Measurements from ENCODE around the gene NYAP2. TPM values are rescaled to one million over a fixed set of nuclear protein-coding genes. Genes with fewer than 3 reads are reported as not detected.

NYAP2 gene
- total RNA-seq, 1 experiment from 2014 or later: not detected

DNA sequence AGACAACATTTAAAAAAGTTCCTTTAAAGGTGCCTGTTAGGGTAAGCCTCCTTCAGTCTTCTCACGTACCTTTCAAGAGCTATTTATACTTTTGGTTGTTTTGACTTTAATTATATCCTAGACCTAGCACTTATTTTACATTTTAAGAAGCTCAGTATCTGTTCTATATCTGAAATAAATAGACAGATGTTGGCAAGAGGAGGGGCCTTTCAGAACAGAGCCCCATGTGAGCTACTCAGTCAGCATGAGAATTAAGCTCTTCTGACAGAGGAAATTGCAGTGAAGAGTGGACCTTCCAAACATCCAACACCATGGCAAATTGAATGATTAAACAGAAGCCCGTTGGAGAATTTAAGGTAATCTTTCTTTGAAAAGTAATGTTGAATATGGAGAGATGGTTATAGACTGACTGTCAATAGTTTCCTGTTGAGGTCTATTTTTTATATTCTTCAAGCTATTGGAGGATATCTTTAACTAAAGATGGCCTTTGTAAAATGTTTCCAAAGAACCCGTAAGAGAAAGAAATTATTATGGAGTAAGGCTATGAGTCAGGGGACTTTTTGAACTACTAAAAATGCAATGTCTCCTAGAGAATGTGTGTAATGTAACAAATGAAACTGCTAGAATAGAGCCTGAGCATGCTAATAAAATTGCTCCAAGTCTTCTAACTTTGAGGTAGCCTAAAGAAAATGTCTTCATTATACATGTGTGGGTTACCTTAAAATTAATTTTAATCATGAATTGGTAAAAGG lies 17.3 kb downstream of the NYAP2 start:
- no peaks in the 10 kb centered on the region for H3K36me3 ChIP-seq (ENCODE audit: control insufficient read depth in 1 of 2, insufficient read depth in 2 of 2, low read length in 2 of 2)

GRCh38 chr2:225419033-225419432 lies 19.5 kb downstream of the NYAP2 start:
- Histone ChIP-seq H3K36me3 (ENCODE audit: control insufficient read depth in 1 of 2, insufficient read depth in 2 of 2, low read length in 2 of 2) (no peaks in the 10 kb centered on the region), H3K79me2 (ENCODE audit: insufficient read depth, low read length) (no peaks in the 10 kb centered on the region), H2AFZ (ENCODE audit: low read depth, low read length, poor library complexity, severe bottlenecking) (no peak overlapping the region), H3K9ac (ENCODE audit: low read length) (no peak overlapping the region), H3K9me3 (ENCODE audit: control insufficient read depth in 1 of 2, insufficient read depth in 1 of 2, low read depth in 1 of 2, low read length in 2 of 2) (no peaks in the 10 kb centered on the region), H3K4me2 (ENCODE audit: low read length) (no peak overlapping the region), H3K27me3 (ENCODE audit: insufficient read depth, low read length) (no peaks in the 10 kb centered on the region), H4K20me1 (ENCODE audit: insufficient read depth) (no peaks in the 10 kb centered on the region), H3K27ac (ENCODE audit: low read depth, low read length) (no peak overlapping the region), H3K4me3 (replicated peaks in 1 of 2; ENCODE audit: low read depth in 1 of 2, low read length in 2 of 2) (no peak overlapping the region), H3K9me2 (ENCODE audit: insufficient read depth) (no peaks in the 10 kb centered on the region), H3K4me1 (ENCODE audit: control insufficient read depth in 1 of 2, insufficient read depth in 2 of 2, low read length in 2 of 2) (no peaks in the 10 kb centered on the region)
- TF ChIP-seq ZNF274 (IDR thresholded peaks at IDR 0.05; ENCODE audit: low read depth, low read length) (no peak), SIN3A (IDR thresholded peaks at IDR 0.05; ENCODE audit: low read depth) (no peak)
- ATAC-seq: no peak
- CTCF ChIA-PET: no interaction called here
- DNase-seq (ENCODE audit: low read depth, low spot score): no peak
- RAD21 ChIA-PET (ENCODE audit: low non-redundant PET in 1 of 2, low total read pairs in 2 of 2, uncharacterized antibody in 2 of 2, unreplicated experiment in 2 of 2): no interaction called here
- intact Hi-C loops (cut with micrococcal nuclease): no loop called here
- POLR2A ChIA-PET: no interaction called here
- BruUV-seq (replicated peaks): no TSS peak

More for the DNA sequence above, 17.3 kb downstream of the NYAP2 start:
- Histone ChIP-seq H3K79me2 (ENCODE audit: insufficient read depth, low read length) (no peaks in the 10 kb centered on the region), H3K4me1 (ENCODE audit: control insufficient read depth in 1 of 2, insufficient read depth in 2 of 2, low read length in 2 of 2) (no peaks in the 10 kb centered on the region), H3K4me2 (ENCODE audit: low read length) (no peak overlapping the region), H3K4me3 (replicated peaks in 1 of 2; ENCODE audit: low read depth in 1 of 2, low read length in 2 of 2) (no peak overlapping the region), H3K27me3 (ENCODE audit: insufficient read depth, low read length) (no peaks in the 10 kb centered on the region), H3K9me2 (ENCODE audit: insufficient read depth) (no peaks in the 10 kb centered on the region), H3K9me3 (ENCODE audit: control insufficient read depth in 1 of 2, insufficient read depth in 1 of 2, low read depth in 1 of 2, low read length in 2 of 2) (no peaks in the 10 kb centered on the region), H2AFZ (ENCODE audit: low read depth, low read length, poor library complexity, severe bottlenecking) (no peak overlapping the region), H3K27ac (ENCODE audit: low read depth, low read length) (no peak overlapping the region), H4K20me1 (ENCODE audit: insufficient read depth) (no peaks in the 10 kb centered on the region), H3K9ac (ENCODE audit: low read length) (no peak overlapping the region)
- RAD21 ChIA-PET (ENCODE audit: low non-redundant PET in 1 of 2, low total read pairs in 2 of 2, uncharacterized antibody in 2 of 2, unreplicated experiment in 2 of 2): no interaction called here
- no peak for DNase-seq (ENCODE audit: low read depth, low spot score)
- no peak for ATAC-seq
- no TSS peak for BruUV-seq (replicated peaks)
- intact Hi-C loops (cut with micrococcal nuclease): no loop called here
- POLR2A ChIA-PET: no interaction called here
- CTCF ChIA-PET: no interaction called here
- TF ChIP-seq SRF (IDR thresholded peaks at IDR 0.05; ENCODE audit: low read depth) (no peak), TCF7L2 (IDR thresholded peaks at IDR 0.05; ENCODE audit: borderline replicate concordance, extremely low read depth, insufficient read depth, insufficient read length) (no peak), FOSL1 (IDR thresholded peaks at IDR 0.05; ENCODE audit: low read depth) (no peak), SIN3A (IDR thresholded peaks at IDR 0.05; ENCODE audit: low read depth) (no peak), EZH2phosphoT487 (IDR thresholded peaks at IDR 0.05; ENCODE audit: borderline replicate concordance) (no peak)

Measured in HCT116 (cell line).